Subcutaneous adipose tissue (tissue), 4 donors: ENCODE data around the gene NINJ1. TPM values are rescaled to one million over a fixed set of nuclear protein-coding genes. Genes with fewer than 3 reads are reported as not detected.

Experiments
- CTCF ChIP-seq: fragments of 450-650 bp; IDR thresholded peaks from one replicate; pipeline ENCODE4 v1.5.1; 2016; ENCODE audit warnings: low read depth, mild to moderate bottlenecking, control low read depth, antibody characterized with exemption, moderate library complexity
- total RNA-seq, 4 donors: library from RNA; depleted of rRNA; stranded (reverse); fragments of >200 nt; gene quantifications; one replicate each; pipeline ENCODE4 v1.1.0, GENCODE V29; 2016

NINJ1 gene
- total RNA-seq, 4 donors from 2014 or later: 57.0 to 84.6 (median 69.0) TPM

- TF ChIP-seq CTCF: no peak
Observed at GRCh38 chr9:93129691-93130500, 4.2 kb downstream of the NINJ1 start.

GRCh38 chr9:93129286-93129685, 4.8 kb downstream of the NINJ1 start:
- no peak for TF ChIP-seq CTCF

GRCh38 chr9:93128715-93129224, 5.3 kb downstream of the NINJ1 start:
- TF ChIP-seq CTCF: no peak

- no peak for TF ChIP-seq CTCF
Observed at GRCh38 chr9:93128011-93128714, 5.9 kb downstream of the NINJ1 start.

GRCh38 chr9:93127395-93127911, 6.6 kb downstream of the NINJ1 start:
- no peak for TF ChIP-seq CTCF

- TF ChIP-seq CTCF: no peak
Observed at GRCh38 chr9:93126825-93127368, 7.2 kb downstream of the NINJ1 start.
